Suprapubic skin (tissue), 4 donors: Measurements from ENCODE around the gene GNGT2. TPM values are rescaled to one million over a fixed set of nuclear protein-coding genes. Genes with fewer than 3 reads are reported as not detected.

Experiments
- DNase-seq, 2 donors: peaks; one replicate each; pipeline ENCODE4 v3.0.0-alpha.2; 2019; ENCODE audit warnings: low spot score in 2 of 2
- H3K27ac ChIP-seq: fragments of 200-600 bp; sonication (generic); one replicate; pipeline ENCODE4 v1.5.1; 2019
- H3K27me3 ChIP-seq: fragments of 200-600 bp; sonication (generic); one replicate; pipeline ENCODE4 v1.5.1; 2019
- H3K36me3 ChIP-seq: fragments of 200-600 bp; sonication (generic); one replicate; pipeline ENCODE4 v1.5.1; 2019
- H3K4me1 ChIP-seq: fragments of 200-600 bp; sonication (generic); one replicate; pipeline ENCODE4 v1.5.1; 2019
- H3K4me3 ChIP-seq: fragments of 200-600 bp; sonication (generic); one replicate; pipeline ENCODE4 v1.5.1; 2019; ENCODE audit warnings: mild to moderate bottlenecking
- H3K9me3 ChIP-seq: fragments of 200-600 bp; sonication (generic); one replicate; pipeline ENCODE4 v1.5.1; 2019
- EP300 ChIP-seq: sonication (generic); formaldehyde crosslinking; IDR thresholded peaks from one replicate; pipeline ENCODE4 v1.6.1; 2017; ENCODE audit warnings: antibody characterized with exemption
- POLR2A ChIP-seq, 2 donors: fragments of 450-650 bp; IDR thresholded peaks; one replicate each; pipeline ENCODE4 v1.6.1; 2017; ENCODE audit warnings: antibody characterized with exemption in 2 of 2, mild to moderate bottlenecking in 2 of 2, moderate library complexity in 2 of 2
- POLR2AphosphoS5 ChIP-seq, 3 donors: sonication (generic); formaldehyde crosslinking; IDR thresholded peaks; one replicate each; pipeline ENCODE4 v1.6.1; 2017; ENCODE audit warnings: antibody characterized with exemption in 3 of 3
- WGBS: methylation state at CpG from one replicate; pipeline ENCODE4 v1.1.5; 2018; 5-methylcytosine and 5-hydroxymethylcytosine counted together
- total RNA-seq, 4 donors: library from RNA; depleted of rRNA; stranded (reverse); fragments of >200 nt; gene quantifications; one replicate each; pipeline ENCODE4 v1.1.0, GENCODE V29; 2016
- TF ChIP-seq, protein P1 (sequence below), 2 donors: fragments of 200-600 bp in 1 of 2; fragments of 450-650 bp in 1 of 2; sonication (generic) in 1 of 2; IDR thresholded peaks; one replicate each; pipeline ENCODE4 v1.5.1; 2016 to 2019; ENCODE audit warnings: antibody characterized with exemption in 2 of 2, mild to moderate bottlenecking in 1 of 2, moderate library complexity in 1 of 2

Gene GNGT2
- total RNA-seq, 4 donors from 2014 or later, result 1.7 TPM; not detected in 3

DNA sequence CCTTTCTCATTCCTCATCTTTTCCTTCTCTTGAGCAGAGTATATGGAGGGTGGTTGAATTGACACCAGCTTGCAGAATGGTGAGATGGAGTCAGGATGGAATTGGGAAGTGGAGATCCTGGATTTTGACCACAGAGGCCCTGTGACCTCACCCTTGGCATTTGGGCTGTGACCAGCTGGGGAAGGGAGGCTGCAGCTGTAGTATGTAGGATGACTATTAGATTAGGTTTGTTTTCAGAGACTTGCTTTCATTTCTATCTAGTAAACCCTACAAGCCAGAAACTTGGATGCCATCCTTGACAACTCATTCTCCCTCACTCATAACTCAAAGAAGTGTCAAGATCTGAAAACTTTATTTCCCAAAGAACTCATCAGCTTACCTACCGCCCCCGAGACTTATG lies 5.9 kb downstream of the GNGT2 start:
- no peaks in the 10 kb centered on the region for H3K9me3 ChIP-seq
- 93% methylated on average over 2 of the region's 2 CpGs for WGBS
- no peaks in the 10 kb centered on the region for H3K36me3 ChIP-seq
- TF ChIP-seq EP300 (no peak), POLR2A (IDR thresholded peaks at IDR 0.05) (no peak), POLR2AphosphoS5 (IDR thresholded peaks at IDR 0.05) (no peak)
- TF ChIP-seq, protein P1, sequence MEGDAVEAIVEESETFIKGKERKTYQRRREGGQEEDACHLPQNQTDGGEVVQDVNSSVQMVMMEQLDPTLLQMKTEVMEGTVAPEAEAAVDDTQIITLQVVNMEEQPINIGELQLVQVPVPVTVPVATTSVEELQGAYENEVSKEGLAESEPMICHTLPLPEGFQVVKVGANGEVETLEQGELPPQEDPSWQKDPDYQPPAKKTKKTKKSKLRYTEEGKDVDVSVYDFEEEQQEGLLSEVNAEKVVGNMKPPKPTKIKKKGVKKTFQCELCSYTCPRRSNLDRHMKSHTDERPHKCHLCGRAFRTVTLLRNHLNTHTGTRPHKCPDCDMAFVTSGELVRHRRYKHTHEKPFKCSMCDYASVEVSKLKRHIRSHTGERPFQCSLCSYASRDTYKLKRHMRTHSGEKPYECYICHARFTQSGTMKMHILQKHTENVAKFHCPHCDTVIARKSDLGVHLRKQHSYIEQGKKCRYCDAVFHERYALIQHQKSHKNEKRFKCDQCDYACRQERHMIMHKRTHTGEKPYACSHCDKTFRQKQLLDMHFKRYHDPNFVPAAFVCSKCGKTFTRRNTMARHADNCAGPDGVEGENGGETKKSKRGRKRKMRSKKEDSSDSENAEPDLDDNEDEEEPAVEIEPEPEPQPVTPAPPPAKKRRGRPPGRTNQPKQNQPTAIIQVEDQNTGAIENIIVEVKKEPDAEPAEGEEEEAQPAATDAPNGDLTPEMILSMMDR (IDR thresholded peaks at IDR 0.05), result no peak
- DNase-seq, result no peak
- no peak overlapping the region for H3K4me3 ChIP-seq
- no peaks in the 10 kb centered on the region for H3K4me1 ChIP-seq
- H3K27ac ChIP-seq, result no peak overlapping the region
- peaks cover 23% of the 10 kb centered on the region for H3K27me3 ChIP-seq

DNA sequence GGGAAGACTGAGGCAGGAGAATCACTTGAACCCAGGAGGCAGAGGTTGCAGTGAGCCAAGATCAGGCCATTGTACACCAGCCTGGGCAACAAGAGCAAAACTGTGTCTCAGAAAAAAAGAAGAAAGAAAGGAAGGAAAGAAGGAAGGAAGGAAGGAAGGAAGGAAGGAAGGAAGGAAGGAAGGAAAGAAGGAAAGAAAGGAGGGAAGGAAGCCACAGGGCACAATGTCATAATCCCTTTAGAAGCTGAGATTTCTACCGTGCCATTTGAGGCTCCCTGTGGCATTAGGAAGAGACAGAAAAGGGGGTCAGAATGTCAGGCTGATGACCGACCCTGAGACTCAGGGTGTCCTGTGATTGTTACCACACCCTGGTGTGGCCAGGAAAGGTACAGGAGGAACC lies 6.6 kb downstream of the GNGT2 start:
- H3K36me3 ChIP-seq, result no peaks in the 10 kb centered on the region
- no peak for DNase-seq
- TF ChIP-seq, protein P1 (IDR thresholded peaks at IDR 0.05), result no peak
- no peak for TF ChIP-seq POLR2AphosphoS5 (IDR thresholded peaks at IDR 0.05)
- TF ChIP-seq EP300, result no peak
- TF ChIP-seq POLR2A (IDR thresholded peaks at IDR 0.05), result no peak
- H3K4me1 ChIP-seq, result no peaks in the 10 kb centered on the region
- no peaks in the 10 kb centered on the region for H3K9me3 ChIP-seq
- no peak overlapping the region for H3K27ac ChIP-seq
- 65% methylated on average over 2 of the region's 2 CpGs for WGBS
- H3K27me3 ChIP-seq, result peaks cover 18% of the 10 kb centered on the region
- no peak overlapping the region for H3K4me3 ChIP-seq

- H3K9me3 ChIP-seq, result no peaks in the 10 kb centered on the region
- 80% methylated on average over 6 of the region's 8 CpGs for WGBS
- no peaks in the 10 kb centered on the region for H3K4me1 ChIP-seq
- H3K27me3 ChIP-seq, result peaks cover 6% of the 10 kb centered on the region
- no peak for TF ChIP-seq EP300
- TF ChIP-seq POLR2AphosphoS5 (IDR thresholded peaks at IDR 0.05), result no peak
- TF ChIP-seq, protein P1 (IDR thresholded peaks at IDR 0.05), result no peak
- no peak for TF ChIP-seq POLR2A (IDR thresholded peaks at IDR 0.05)
- no peak overlapping the region for H3K27ac ChIP-seq
- no peak for DNase-seq
- no peaks in the 10 kb centered on the region for H3K36me3 ChIP-seq
- no peak overlapping the region for H3K4me3 ChIP-seq
Observed at GRCh38 chr17:49201481-49201927, 8.9 kb downstream of the GNGT2 start.

DNA sequence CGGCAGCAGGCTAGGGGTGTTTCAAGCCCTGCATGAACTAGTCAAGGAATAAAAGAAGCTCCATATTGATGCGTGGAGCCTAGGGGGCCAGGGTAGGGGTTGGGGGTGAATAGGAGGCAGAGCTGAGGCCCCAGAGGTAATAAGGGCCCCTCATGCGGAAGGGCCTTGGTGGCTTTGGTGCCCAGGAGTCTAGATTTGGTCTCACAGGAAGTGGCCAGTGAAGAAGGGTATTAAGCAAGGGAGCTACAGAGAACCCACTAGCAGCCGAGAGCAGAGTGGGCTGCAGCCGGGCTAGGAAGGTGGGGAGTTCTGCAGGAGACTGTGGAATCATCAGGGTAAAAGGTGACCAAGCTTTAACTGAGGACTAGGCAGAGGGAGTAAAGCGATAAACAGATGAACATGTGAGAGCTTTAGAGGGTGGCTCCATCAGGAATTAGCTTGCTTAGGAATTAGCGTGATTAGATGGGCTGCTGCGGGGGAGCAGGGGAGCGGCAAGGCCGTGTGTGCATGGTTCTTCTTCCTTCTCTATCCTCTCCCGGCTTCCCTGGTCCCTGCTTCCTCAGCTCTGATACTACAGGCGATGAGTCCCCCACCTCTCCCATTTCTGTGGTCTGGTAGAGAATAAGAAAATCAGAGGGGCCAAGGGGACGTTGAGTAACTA lies 9.8 kb downstream of the GNGT2 start:
- no peak for DNase-seq
- no peak overlapping the region for H3K4me3 ChIP-seq
- no peaks in the 10 kb centered on the region for H3K4me1 ChIP-seq
- no peak for TF ChIP-seq POLR2A (IDR thresholded peaks at IDR 0.05)
- peaks cover 6% of the 10 kb centered on the region for H3K27me3 ChIP-seq
- no peak overlapping the region for H3K27ac ChIP-seq
- no peaks in the 10 kb centered on the region for H3K9me3 ChIP-seq
- 88% methylated on average over 13 of the region's 13 CpGs for WGBS
- no peaks in the 10 kb centered on the region for H3K36me3 ChIP-seq

DNA sequence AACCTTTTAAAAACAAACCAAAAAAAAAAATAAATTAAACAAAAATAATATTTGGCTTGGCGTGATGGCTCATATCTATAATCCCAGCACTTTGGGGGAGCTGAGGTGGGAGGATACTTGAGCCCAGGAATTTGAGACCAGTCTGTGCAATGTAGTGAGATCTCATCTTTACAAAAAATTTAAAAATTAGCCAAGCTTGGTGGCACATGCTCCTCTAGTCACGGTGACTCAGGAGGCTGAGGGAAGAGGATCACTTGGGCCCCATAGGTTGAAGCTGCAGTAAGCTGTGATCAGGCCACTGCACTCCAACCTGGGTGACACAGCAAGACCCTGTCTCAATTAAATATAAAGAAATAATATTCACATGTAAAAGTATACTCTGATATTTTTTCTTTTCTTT lies 12.2 kb downstream of the GNGT2 start:
- DNase-seq, result peak in 1 of 2 donors; percentile 2

More for the DNA sequence above, 12.2 kb downstream of the GNGT2 start:
- no peak overlapping the region for H3K4me3 ChIP-seq
- TF ChIP-seq, protein P1 (IDR thresholded peaks at IDR 0.05), result no peak
- TF ChIP-seq EP300 (no peak), POLR2A (IDR thresholded peaks at IDR 0.05) (no peak), POLR2AphosphoS5 (IDR thresholded peaks at IDR 0.05) (no peak)
- no peak overlapping the region for H3K27ac ChIP-seq
- H3K36me3 ChIP-seq, result no peaks in the 10 kb centered on the region
- H3K4me1 ChIP-seq, result peaks cover 8% of the 10 kb centered on the region
- H3K9me3 ChIP-seq, result no peaks in the 10 kb centered on the region
- 91% methylated on average over 2 of the region's 2 CpGs for WGBS
- H3K27me3 ChIP-seq, result no peaks in the 10 kb centered on the region
